Astrocyte (in vitro differentiated cells and primary cell): ENCODE measurements around the gene PNLIPRP1. TPM values are rescaled to one million over a fixed set of nuclear protein-coding genes. Genes with fewer than 3 reads are reported as not detected.

Experiments
- DNase-seq: peaks from one replicate; pipeline ENCODE4 v3.0.0-alpha.2; 2010; ENCODE audit warnings: low read depth
- FAIRE-seq: peaks from 2 replicates; lab custom pipeline; 2011; peaks lifted over from hg19 to GRCh38; lab: Jason Lieb, UNC
- H2AFZ ChIP-seq: 2 replicates; pipeline ENCODE4 v1.6.0; 2012; ENCODE audit warnings: low read depth, low read length, inconsistent platforms
- H3K27ac ChIP-seq: 2 replicates; pipeline ENCODE4 v1.5.1; 2011; ENCODE audit warnings: low read depth, low read length, inconsistent platforms
- H3K27me3 ChIP-seq: 2 replicates; pipeline ENCODE4 v1.6.0; 2011; ENCODE audit warnings: low read length, inconsistent platforms; ENCODE audit not compliant: insufficient read depth
- H3K36me3 ChIP-seq: 2 replicates; pipeline ENCODE4 v1.5.1; 2011; ENCODE audit warnings: low read length, inconsistent platforms; ENCODE audit not compliant: insufficient read depth
- H3K4me1 ChIP-seq: 2 replicates; pipeline ENCODE4 v1.5.1; 2011; ENCODE audit warnings: low read length, inconsistent platforms; ENCODE audit not compliant: insufficient read depth
- H3K4me2 ChIP-seq: 2 replicates; pipeline ENCODE4 v1.6.0; 2012; ENCODE audit warnings: low read length, inconsistent platforms
- H3K4me3 ChIP-seq: 2 replicates; pipeline ENCODE4 v1.5.1; 2011; ENCODE audit warnings: low read depth, mild to moderate bottlenecking, low read length, inconsistent platforms; ENCODE audit not compliant: insufficient read depth
- H3K79me2 ChIP-seq: 2 replicates; pipeline ENCODE4 v1.6.0; 2012; ENCODE audit warnings: mild to moderate bottlenecking, low read length, inconsistent platforms; ENCODE audit not compliant: insufficient read depth
- H3K9ac ChIP-seq: 2 replicates; pipeline ENCODE4 v1.6.0; 2012; ENCODE audit warnings: mild to moderate bottlenecking, low read length, inconsistent platforms
- H3K9me3 ChIP-seq: 2 replicates; pipeline ENCODE4 v1.5.1; 2012; ENCODE audit warnings: low read depth, mild to moderate bottlenecking, low read length, inconsistent platforms; ENCODE audit not compliant: insufficient read depth
- H4K20me1 ChIP-seq: 2 replicates; pipeline ENCODE4 v1.6.0; 2012; ENCODE audit warnings: low read length, inconsistent platforms; ENCODE audit not compliant: insufficient read depth
- H3K27ac Mint-ChIP-seq: one replicate; pipeline ENCODE4 v1.8.0; 2021; ENCODE audit warnings: mild to moderate bottlenecking, mixed read lengths; ENCODE audit not compliant: unreplicated experiment
- H3K27me3 Mint-ChIP-seq: one replicate; pipeline ENCODE4 v1.8.0; 2021; ENCODE audit warnings: low read depth, mixed read lengths; ENCODE audit not compliant: unreplicated experiment
- H3K36me3 Mint-ChIP-seq: one replicate; pipeline ENCODE4 v1.8.0; 2021; ENCODE audit warnings: low read depth, mixed read lengths; ENCODE audit not compliant: unreplicated experiment
- H3K4me1 Mint-ChIP-seq: one replicate; pipeline ENCODE4 v1.8.0; 2021; ENCODE audit warnings: low read depth, mixed read lengths; ENCODE audit not compliant: unreplicated experiment
- H3K4me3 Mint-ChIP-seq: one replicate; pipeline ENCODE4 v1.8.0; 2021; ENCODE audit warnings: mild to moderate bottlenecking, moderate library complexity, mixed read lengths; ENCODE audit not compliant: unreplicated experiment
- H3K9me3 Mint-ChIP-seq: one replicate; pipeline ENCODE4 v1.8.0; 2021; ENCODE audit warnings: mild to moderate bottlenecking, mixed read lengths; ENCODE audit not compliant: unreplicated experiment
- EZH2 ChIP-seq: IDR thresholded peaks from 2 replicates; pipeline ENCODE4 v1.6.1; 2012; ENCODE audit warnings: mild to moderate bottlenecking, low read length, inconsistent platforms; ENCODE audit not compliant: insufficient read depth
- total RNA-seq: library from RNA; stranded (reverse); gene quantifications from 2 replicates; pipeline ENCODE4 v1.2.1, GENCODE V29; 2021
- TF ChIP-seq, protein P1 (sequence below): IDR thresholded peaks from 2 replicates; pipeline ENCODE4 v1.5.1; 2011; ENCODE audit warnings: low read depth, mild to moderate bottlenecking, inconsistent platforms, low read length, moderate library complexity; ENCODE audit not compliant: insufficient read depth

The PNLIPRP1 gene
- total RNA-seq, 1 donor from 2014 or later = not detected

DNA sequence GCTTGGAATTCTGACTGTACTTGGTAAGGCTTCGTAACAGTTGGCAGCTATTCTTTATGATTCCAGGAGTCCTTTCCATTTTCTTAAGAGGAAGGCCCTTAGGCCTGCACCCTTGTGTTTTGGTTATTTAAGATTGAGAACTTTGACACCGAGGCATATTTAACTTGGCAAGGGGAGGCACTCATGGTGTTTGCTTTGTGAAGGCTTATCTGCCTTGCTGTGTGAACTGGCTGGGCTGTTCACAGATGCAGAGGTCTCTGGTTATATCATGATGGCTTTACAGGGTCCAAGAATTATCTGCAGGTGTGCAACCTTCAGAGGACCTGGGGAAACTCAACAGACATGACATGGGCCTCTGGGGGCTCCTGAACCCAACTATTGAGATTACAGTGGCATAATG is 833 bp upstream of the PNLIPRP1 start:
- H3K27me3 Mint-ChIP-seq = peaks cover 12% of the 10 kb centered on the region
- no peak overlapping the region for H3K27ac Mint-ChIP-seq
- TF ChIP-seq EZH2 = no peak
- TF ChIP-seq, protein P1, sequence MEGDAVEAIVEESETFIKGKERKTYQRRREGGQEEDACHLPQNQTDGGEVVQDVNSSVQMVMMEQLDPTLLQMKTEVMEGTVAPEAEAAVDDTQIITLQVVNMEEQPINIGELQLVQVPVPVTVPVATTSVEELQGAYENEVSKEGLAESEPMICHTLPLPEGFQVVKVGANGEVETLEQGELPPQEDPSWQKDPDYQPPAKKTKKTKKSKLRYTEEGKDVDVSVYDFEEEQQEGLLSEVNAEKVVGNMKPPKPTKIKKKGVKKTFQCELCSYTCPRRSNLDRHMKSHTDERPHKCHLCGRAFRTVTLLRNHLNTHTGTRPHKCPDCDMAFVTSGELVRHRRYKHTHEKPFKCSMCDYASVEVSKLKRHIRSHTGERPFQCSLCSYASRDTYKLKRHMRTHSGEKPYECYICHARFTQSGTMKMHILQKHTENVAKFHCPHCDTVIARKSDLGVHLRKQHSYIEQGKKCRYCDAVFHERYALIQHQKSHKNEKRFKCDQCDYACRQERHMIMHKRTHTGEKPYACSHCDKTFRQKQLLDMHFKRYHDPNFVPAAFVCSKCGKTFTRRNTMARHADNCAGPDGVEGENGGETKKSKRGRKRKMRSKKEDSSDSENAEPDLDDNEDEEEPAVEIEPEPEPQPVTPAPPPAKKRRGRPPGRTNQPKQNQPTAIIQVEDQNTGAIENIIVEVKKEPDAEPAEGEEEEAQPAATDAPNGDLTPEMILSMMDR = no peak
- no peak for DNase-seq
- no peak for FAIRE-seq
- no peak overlapping the region for H3K4me2 ChIP-seq
- H3K4me1 ChIP-seq = no peaks in the 10 kb centered on the region
- no peak overlapping the region for H3K4me3 Mint-ChIP-seq
- H3K4me3 ChIP-seq = no peak overlapping the region
- peaks cover 8% of the 10 kb centered on the region for H3K9me3 ChIP-seq
- no peaks in the 10 kb centered on the region for H3K36me3 ChIP-seq
- H3K4me1 Mint-ChIP-seq = peaks cover 3% of the 10 kb centered on the region
- H3K27me3 ChIP-seq = no peaks in the 10 kb centered on the region
- no peak overlapping the region for H2AFZ ChIP-seq
- H3K9ac ChIP-seq = no peak overlapping the region
- no peaks in the 10 kb centered on the region for H4K20me1 ChIP-seq
- H3K9me3 Mint-ChIP-seq = no peaks in the 10 kb centered on the region
- no peaks in the 10 kb centered on the region for H3K36me3 Mint-ChIP-seq
- no peaks in the 10 kb centered on the region for H3K79me2 ChIP-seq
- no peak overlapping the region for H3K27ac ChIP-seq

DNA sequence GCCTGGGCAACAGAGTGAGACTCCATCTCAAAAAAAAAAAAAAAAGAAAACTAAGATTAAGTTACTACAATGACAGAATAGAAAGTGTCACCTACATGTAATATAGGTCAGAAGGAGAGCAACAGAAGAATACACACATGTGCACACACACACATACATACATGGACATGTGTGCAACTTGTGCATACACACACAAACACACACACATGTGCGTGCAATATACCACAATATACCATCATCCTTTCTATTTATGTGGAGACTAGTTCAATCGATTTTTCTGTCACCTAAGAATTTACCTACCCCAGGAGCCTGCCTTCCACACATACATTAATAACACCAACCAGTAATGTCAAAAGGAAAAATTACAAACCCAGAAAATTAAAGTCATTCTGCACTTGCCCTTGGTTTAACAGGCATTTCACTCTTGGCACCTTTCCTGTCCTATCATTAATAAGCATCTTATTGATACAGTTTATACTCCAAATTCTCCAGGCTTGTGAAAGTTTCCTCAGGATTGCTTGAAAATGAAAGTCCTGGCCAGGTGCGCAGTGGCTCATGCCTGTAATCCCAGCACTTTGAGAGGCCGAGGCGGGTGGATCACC is 2.5 kb downstream of the PNLIPRP1 start:
- Histone ChIP-seq H4K20me1 (no peaks in the 10 kb centered on the region), H3K9me3 (peaks cover 8% of the 10 kb centered on the region), H3K4me2 (no peak overlapping the region), H3K4me3 (no peak overlapping the region), H3K27ac (no peak overlapping the region), H3K4me1 (no peaks in the 10 kb centered on the region), H3K36me3 (no peaks in the 10 kb centered on the region), H3K9ac (no peak overlapping the region), H3K27me3 (no peaks in the 10 kb centered on the region), H2AFZ (no peak overlapping the region), H3K79me2 (no peaks in the 10 kb centered on the region)
- no peak for FAIRE-seq
- no peak overlapping the region for H3K27ac Mint-ChIP-seq
- DNase-seq = no peak
- no peak for TF ChIP-seq EZH2
- TF ChIP-seq, protein P1 = no peak
- no peaks in the 10 kb centered on the region for H3K9me3 Mint-ChIP-seq
- H3K27me3 Mint-ChIP-seq = peaks cover 26% of the 10 kb centered on the region
- peaks cover 2% of the 10 kb centered on the region for H3K36me3 Mint-ChIP-seq
- no peak overlapping the region for H3K4me3 Mint-ChIP-seq
- peaks cover 3% of the 10 kb centered on the region for H3K4me1 Mint-ChIP-seq

DNA sequence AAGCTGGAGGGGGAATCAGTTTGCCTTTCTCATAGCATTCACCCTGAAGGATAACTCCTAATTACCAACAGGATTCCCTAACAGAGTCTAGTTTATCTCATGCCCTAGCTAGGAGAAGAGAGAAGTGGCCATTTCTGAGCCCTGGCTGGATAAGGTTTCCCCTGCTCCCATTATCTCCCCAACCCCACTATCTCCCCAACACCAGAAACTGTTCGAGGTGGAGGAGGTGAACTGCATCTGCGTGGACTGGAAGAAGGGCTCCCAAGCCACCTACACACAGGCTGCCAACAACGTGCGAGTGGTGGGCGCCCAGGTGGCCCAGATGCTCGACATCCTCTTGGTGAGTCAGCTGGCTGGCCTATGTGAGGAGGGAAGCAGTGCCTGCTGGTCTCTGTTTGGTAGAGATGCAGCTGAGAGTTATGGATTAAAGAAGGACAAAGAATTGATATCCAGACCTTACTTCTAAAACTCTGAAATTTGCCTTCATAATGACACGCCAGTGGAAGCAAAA is 3.8 kb downstream of the PNLIPRP1 start:
- Mint-ChIP-seq H3K4me3 (no peak overlapping the region), H3K9me3 (no peaks in the 10 kb centered on the region), H3K4me1 (peaks cover 5% of the 10 kb centered on the region), H3K27me3 (peaks cover 26% of the 10 kb centered on the region), H3K27ac (no peak overlapping the region), H3K36me3 (peaks cover 2% of the 10 kb centered on the region)
- no peak for DNase-seq
- H3K4me3 ChIP-seq = no peak overlapping the region
- H3K27me3 ChIP-seq = no peaks in the 10 kb centered on the region
- H4K20me1 ChIP-seq = no peaks in the 10 kb centered on the region
- H3K36me3 ChIP-seq = no peaks in the 10 kb centered on the region
- H3K9me3 ChIP-seq = peaks cover under 1% of the 10 kb centered on the region
- FAIRE-seq = no peak
- no peak for TF ChIP-seq EZH2
- H3K9ac ChIP-seq = no peak overlapping the region
- H3K79me2 ChIP-seq = no peaks in the 10 kb centered on the region
- no peak overlapping the region for H2AFZ ChIP-seq
- H3K4me1 ChIP-seq = no peaks in the 10 kb centered on the region
- no peak overlapping the region for H3K27ac ChIP-seq
- no peak overlapping the region for H3K4me2 ChIP-seq
